GM21526 (cell line): ENCODE results near the gene NES.

ENCODE experiments used
- ATAC-seq: cut with Tn5 transposase; IDR thresholded peaks from one replicate; pipeline ENCODE4 v1.9.1; 2021; ENCODE audit warnings: moderate library complexity; ENCODE audit not compliant: unreplicated experiment, low FRiP score

Gene NES

GRCh38 chr1:156682166-156682890, 5.1 kb upstream of the NES start:
- ATAC-seq = no peak

- ATAC-seq = no peak
Measured at GRCh38 chr1:156681196-156681960, 4.2 kb upstream of the NES start.

- ATAC-seq = no peak
Measured at GRCh38 chr1:156680056-156680455, 2.8 kb upstream of the NES start.

DNA sequence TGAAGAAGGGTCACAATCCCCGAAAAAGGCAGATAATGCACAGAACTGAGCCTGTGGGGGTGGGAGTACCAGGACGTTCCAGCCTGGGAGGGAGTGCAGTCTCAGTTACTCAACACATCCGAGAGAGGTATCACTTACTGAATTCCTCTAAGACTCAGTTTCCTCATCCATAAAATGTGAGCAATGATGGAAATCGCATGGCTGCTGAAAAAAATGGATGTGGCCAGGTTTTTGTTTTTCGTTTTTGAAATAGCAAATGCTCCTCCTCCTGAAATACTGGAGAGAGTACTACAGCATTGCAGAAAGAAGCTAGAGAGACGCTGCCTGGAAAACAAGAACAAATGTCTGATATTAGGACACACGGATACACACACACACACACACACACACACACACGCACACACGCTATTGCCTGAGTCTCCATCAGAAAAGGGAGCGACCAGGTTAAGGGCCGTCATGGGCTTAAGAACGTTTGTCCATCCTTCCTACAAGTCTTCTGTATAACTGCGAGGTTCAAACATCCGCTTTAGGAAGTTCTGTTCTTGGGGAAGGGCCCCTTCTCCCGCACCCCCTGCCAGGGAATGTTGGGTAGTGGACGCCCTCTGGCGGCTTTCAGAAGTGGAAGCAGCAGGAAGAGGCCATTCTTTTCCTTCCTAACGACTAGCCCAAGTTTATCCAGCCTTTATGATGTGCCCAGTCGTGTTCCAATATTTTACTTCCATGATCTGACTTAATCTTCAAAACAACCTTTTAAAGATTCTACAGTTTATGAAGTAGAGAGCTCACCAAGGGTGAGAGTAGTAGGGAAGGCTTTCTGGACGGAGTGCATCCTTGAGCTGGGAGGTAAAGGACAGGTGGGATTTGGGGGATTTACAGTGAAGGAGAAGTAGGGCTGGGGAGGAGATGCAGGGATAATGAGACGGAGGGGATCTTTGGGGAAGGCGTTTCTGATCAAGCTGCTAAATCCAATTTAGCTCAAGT, 699 bp upstream of the NES start:
- no peak for ATAC-seq

- ATAC-seq = no peak
Measured at GRCh38 chr1:156676114-156676819, 940 bp downstream of the NES start.

DNA sequence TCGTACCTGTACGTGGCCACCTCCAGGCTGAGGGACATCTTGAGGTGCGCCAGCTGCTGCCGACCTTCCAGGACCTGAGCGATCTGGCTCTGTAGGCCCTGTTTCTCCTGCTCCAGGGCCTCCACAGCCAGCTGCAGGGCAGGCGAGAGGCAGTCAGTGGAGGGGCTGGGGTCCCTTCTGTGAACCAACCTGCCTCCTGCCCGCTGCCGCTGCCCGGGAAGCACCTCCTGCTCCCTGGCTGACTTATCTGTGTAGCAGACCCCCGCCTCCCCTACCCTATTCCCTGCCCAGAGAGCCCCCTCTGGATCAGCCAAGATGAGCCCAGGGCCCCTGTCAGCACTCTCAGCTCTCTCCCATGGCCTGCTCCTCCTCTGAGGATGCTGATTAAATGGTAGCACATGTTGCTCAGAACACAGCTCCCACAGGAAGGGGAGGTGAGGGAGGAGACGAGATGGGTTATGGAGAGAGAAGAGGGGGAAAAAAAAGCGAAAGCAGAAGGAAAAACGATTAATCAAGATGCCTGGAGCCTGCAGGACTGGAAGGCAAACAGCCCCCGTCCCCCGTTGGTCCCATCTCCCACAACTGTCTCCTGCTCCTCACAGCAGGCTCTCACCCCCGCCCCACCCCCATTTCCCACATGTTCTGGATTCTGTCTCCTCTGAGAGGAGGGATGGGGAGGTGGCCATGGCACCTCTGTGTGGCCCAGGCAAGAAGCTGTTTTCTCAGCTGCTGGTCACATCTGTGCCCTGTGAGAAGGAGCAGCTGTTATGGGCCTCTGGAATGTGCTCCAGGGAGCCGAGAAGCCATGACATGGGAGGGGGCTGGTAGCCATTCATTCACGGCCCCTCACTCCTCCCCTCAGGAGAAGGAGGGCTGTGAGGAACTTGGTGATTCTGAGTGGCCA, 1.7 kb downstream of the NES start:
- ATAC-seq = no peak

GRCh38 chr1:156673387-156674121, 3.7 kb downstream of the NES start:
- ATAC-seq = no peak

GRCh38 chr1:156671804-156672203, 5.4 kb downstream of the NES start:
- ATAC-seq = no peak

GRCh38 chr1:156670791-156671190, 6.4 kb downstream of the NES start:
- no peak for ATAC-seq

DNA sequence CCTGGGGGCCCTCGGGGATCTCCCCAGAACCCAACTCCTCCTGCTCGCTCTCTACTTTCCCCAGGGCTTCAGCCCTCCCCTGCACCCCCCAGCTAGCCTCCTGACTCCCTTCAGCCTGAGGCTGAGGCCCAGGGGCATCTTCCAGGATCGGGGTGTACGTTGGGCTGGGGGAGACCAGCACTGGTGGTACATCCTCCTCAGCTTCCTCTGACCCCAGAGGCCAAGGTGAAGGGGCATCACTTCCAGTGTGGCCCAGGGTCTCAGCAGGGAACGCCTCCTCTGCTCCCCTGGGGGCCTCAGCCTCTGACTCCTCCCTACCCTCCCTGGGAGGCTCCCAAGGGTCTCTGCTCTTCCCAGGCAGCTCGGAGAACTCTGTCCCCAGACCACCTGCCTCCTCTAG, 6.8 kb downstream of the NES start:
- no peak for ATAC-seq

GRCh38 chr1:156669794-156670193, 7.4 kb downstream of the NES start:
- ATAC-seq = no peak

DNA sequence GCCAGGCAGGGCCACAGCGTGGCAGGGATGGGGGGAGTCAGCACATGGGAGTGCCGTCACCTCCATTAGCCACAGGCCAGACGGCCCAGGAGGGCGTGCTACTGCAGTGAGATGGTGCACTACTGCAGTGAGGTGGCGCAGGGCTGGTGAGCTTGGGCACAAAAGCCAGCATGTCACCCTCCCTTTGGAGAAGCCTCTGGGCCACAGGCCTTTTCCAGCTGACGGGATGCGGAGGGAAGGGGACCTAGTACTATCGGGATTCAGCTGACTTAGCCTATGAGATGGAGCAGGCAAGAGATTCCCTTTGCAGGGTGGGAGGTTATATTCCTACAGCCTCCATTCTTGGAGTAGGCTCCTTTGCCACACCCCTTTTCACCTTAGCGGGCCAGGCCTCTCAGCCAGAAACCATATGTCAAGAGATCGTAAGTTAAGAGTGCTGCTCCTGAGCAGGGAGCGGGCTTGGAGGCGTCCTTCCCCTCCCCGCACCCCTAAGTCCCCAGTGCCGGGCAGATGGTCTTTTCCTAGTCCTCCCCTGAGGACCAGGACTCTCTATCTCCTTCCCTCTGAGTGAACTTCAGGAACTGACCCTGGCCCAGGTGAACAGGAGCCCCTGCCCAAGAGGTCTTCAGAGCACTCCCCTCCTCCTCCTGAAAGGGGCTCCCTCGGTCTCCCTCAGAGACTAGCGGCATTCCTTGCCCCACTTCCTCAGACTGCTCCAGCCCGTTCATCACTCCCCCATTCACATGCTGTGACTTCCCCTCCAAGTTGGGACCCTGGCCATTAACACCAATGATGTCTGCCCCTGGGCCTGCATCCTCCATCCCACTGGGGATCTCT, 8.2 kb downstream of the NES start:
- no peak for ATAC-seq

DNA sequence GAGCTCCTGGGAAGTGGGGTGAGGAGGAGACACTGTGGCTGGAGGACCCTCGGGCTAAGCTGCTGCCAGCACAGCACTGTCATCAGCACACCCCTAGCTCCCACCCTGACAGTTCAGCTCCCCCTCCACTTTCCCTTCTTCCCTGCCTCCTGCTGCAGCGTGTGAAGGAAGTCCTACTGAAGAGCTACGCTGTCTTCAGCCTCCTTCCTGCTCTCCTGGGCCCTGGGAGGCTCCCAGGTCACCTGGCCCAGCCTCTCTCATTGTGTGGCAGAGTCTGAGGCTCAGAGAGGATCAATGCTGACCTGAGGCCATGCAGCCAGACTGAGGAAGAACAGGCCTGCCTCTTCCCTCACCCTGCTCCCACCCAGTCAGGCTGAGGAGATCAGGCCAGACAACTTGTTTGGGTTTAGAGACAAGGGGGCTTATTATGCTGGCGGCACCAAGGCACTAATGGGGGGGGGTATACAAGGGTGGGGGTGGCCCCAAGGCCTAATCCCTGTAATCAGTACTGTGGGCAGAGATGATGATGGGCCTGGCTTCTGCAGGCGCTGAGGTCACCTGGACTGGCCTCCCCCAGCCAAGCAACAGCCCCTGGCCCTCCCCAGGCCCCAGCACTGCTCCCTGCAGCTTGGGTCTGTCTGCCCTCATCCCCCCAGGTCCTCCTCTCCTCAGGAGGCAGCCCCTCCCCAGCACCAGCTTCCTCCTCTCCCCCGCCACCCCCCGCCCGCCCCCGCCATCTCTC, 9.1 kb downstream of the NES start:
- no peak for ATAC-seq

GRCh38 chr1:156667610-156667967, 9.6 kb downstream of the NES start:
- ATAC-seq = no peak

DNA sequence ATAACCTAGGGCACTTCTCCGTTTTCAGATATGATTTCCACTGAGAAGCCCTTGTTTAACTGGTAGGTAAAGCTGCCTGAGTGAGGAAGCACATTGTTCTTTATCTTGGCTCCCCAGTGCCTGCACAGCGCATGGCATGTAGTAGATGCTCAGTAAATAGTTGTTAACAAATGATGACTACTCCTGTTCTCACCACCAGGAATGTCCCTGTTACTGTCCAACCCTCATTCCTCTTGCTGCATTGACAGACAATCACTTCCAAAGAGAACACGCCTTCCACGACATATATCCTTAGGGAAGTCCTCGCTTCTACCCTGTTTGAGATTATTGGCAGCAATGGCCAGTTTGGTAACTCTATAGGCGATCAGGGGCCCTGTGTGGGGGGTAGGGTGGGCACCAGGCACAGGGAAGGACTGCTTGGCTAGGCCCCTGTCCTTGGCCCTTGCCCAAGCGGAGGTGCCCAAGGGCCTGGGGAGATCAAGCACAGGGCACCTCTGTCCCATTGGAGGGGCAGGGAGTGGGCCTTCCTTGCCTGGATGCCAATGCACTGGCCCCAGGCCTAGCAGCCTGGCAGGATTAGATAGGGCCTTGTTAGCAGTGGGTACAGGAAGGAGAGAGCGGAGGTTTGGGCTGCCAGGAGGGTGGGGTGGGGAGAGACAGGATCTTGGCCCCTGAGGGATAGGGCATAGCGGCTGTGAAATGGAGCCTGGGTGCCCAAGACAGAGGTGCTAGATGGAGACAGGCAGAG, 10.2 kb downstream of the NES start:
- no peak for ATAC-seq

DNA sequence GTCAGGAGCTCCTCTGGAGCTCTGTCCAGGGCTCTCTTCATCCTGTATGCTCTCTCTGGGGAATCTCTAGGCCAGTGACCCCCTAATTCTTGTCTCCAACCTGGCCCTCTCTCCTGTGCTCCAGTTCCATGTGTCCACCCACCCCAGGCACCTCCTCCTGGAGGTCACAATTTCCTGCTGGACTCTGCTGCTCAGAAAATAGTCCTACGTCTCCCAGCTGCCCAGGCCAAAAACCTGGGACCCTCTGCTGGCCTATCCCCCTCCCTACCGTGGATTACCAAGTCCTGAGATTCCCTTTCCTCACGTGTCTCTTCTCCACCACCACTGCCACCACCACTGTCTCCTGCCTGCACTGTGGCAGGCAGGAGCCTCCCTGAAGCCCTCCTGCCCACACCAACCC, 11.7 kb downstream of the NES start:
- no peak for ATAC-seq
